Neural cell (in vitro differentiated cells): ENCODE data around the gene POLN. TPM values are rescaled to one million over a fixed set of nuclear protein-coding genes. Genes with fewer than 3 reads are reported as not detected.

Experiments used
- H2AFZ ChIP-seq: fragments of 200-600, 300-800 bp; sonication (generic), shearing (Covaris generic); 2 replicates; pipeline ENCODE4 v1.6.0; 2014; ENCODE audit warnings: low read depth, mild to moderate bottlenecking, antibody characterized with exemption, low read length, moderate library complexity
- H3F3A ChIP-seq: fragments of 200-600 bp; shearing (Covaris generic); 2 replicates; pipeline ENCODE4 v1.6.1; 2016; ENCODE audit warnings: mild to moderate bottlenecking, moderate library complexity, mixed read lengths, antibody characterized with exemption, low read length; ENCODE audit not compliant: insufficient read depth, poor library complexity, severe bottlenecking
- H3K27ac ChIP-seq: fragments of 200-600, 300-800 bp; sonication (generic), shearing (Covaris generic); 2 replicates; pipeline ENCODE4 v1.5.1; 2014; ENCODE audit warnings: mild to moderate bottlenecking, low read length, moderate library complexity
- H3K27me3 ChIP-seq: fragments of 300-800, 200-600 bp; sonication (generic), shearing (Covaris generic); 2 replicates; pipeline ENCODE4 v1.6.0; 2014; ENCODE audit warnings: mild to moderate bottlenecking, low read depth, low read length, moderate library complexity; ENCODE audit not compliant: insufficient read depth
- H3K36me3 ChIP-seq: fragments of 300-800, 200-600 bp; sonication (generic), shearing (Covaris generic); 2 replicates; pipeline ENCODE4 v1.5.1; 2014; ENCODE audit warnings: mild to moderate bottlenecking, antibody characterized with exemption, low read length, moderate library complexity; ENCODE audit not compliant: insufficient read depth
- H3K4me2 ChIP-seq: fragments of 300-800, 200-600 bp; sonication (generic), shearing (Covaris generic); 2 replicates; pipeline ENCODE4 v1.6.0; 2014; ENCODE audit warnings: mild to moderate bottlenecking, low read length
- H3K4me3 ChIP-seq: fragments of 300-800, 200-600 bp; sonication (generic), shearing (Covaris generic); 2 replicates; pipeline ENCODE4 v1.5.1; 2014; ENCODE audit warnings: mild to moderate bottlenecking, low read length, moderate library complexity
- H3K79me2 ChIP-seq: fragments of 200-600 bp; shearing (Covaris generic); replicated peaks from 2 replicates; pipeline ENCODE4 v1.6.0; 2014; ENCODE audit warnings: mild to moderate bottlenecking, low read length, moderate library complexity; ENCODE audit not compliant: insufficient read depth
- H3K9ac ChIP-seq: fragments of 300-800, 200-600 bp; sonication (generic), shearing (Covaris generic); 2 replicates; pipeline ENCODE4 v1.6.1; 2016; ENCODE audit warnings: mild to moderate bottlenecking, low read length, mixed read lengths
- H3K9me2 ChIP-seq: fragments of 200-600 bp; shearing (Covaris generic); 2 replicates; pipeline ENCODE4 v1.6.1; 2016; ENCODE audit warnings: mild to moderate bottlenecking, low read length, mixed read lengths; ENCODE audit not compliant: insufficient read depth
- H3K9me3 ChIP-seq: fragments of 200-600, 300-800 bp; sonication (generic), shearing (Covaris generic); 2 replicates; pipeline ENCODE4 v1.6.1; 2016; ENCODE audit warnings: mild to moderate bottlenecking, mixed run types, low read length, moderate library complexity, mixed read lengths
- H4K20me1 ChIP-seq: fragments of 200-600 bp; shearing (Covaris generic); 2 replicates; pipeline ENCODE4 v1.6.1; 2016; ENCODE audit warnings: mild to moderate bottlenecking, mixed run types; ENCODE audit not compliant: insufficient read depth
- EP300 ChIP-seq: fragments of 450-650 bp; conservative IDR thresholded peaks from 2 replicates; pipeline ENCODE4 v1.6.1; 2014; ENCODE audit warnings: antibody characterized with exemption, mild to moderate bottlenecking, moderate library complexity; ENCODE audit not compliant: poor library complexity, severe bottlenecking
- EZH2 ChIP-seq: fragments of 200-600, 300-800 bp; shearing (Covaris generic), sonication (generic); IDR thresholded peaks from 2 replicates; pipeline ENCODE4 v1.6.1; 2014; ENCODE audit warnings: antibody characterized with exemption, low read length, borderline replicate concordance, mild to moderate bottlenecking; ENCODE audit not compliant: insufficient read depth, poor library complexity, severe bottlenecking
- MXI1 ChIP-seq: fragments of 450-650 bp; conservative IDR thresholded peaks from 2 replicates; pipeline ENCODE4 v1.6.1; 2014; ENCODE audit warnings: antibody characterized with exemption, mild to moderate bottlenecking; ENCODE audit not compliant: poor library complexity, severe bottlenecking
- POLR2AphosphoS5 ChIP-seq: IDR thresholded peaks from 2 replicates; pipeline ENCODE4 v1.6.1; 2012
- RAD21 ChIP-seq: fragments of 450-650 bp; conservative IDR thresholded peaks from 2 replicates; pipeline ENCODE4 v1.6.1; 2014; ENCODE audit warnings: antibody characterized with exemption, mild to moderate bottlenecking, moderate library complexity
- SMC3 ChIP-seq: fragments of 450-650 bp; conservative IDR thresholded peaks from 2 replicates; pipeline ENCODE4 v1.6.1; 2014; ENCODE audit warnings: antibody characterized with exemption, mild to moderate bottlenecking, moderate library complexity; ENCODE audit not compliant: poor library complexity
- TAF1 ChIP-seq: IDR thresholded peaks from 2 replicates; pipeline ENCODE4 v1.6.1; 2012; ENCODE audit warnings: low read depth
- polyA plus RNA-seq: library from polyadenylated mRNA; depleted of rRNA; stranded (reverse); fragments of >200 nt; gene quantifications from 2 replicates; pipeline ENCODE4 v1.2.3, GENCODE V29; 2014
- TF ChIP-seq, protein P1 (sequence below): fragments of 450-650 bp; IDR thresholded peaks from 2 replicates; pipeline ENCODE4 v1.5.1; 2014; ENCODE audit warnings: antibody characterized with exemption, mild to moderate bottlenecking, moderate library complexity; ENCODE audit not compliant: poor library complexity, severe bottlenecking
- TF ChIP-seq, protein P2 (sequence below): IDR thresholded peaks from 2 replicates; pipeline ENCODE4 v1.6.1; 2012; ENCODE audit warnings: borderline replicate concordance

Gene POLN
- polyA plus RNA-seq, 1 donor from 2014 or later: 1.1 TPM

DNA sequence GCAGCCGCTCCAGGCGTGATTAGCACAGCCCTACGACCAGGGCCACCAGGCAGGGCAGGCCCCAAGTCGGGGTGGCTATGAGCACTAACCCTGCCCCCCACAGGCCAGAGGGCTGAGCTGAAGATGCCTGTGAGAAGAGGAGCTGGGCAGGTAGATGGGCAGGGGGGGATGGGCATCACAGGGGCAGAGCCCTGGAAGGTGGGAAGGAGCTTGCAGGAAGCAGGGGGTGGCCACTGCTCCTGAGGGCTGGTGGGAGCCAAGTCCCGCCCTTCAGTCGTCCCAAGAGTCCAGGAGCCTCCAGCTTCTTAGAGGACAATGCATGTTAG is 27.2 kb upstream of the POLN start:
- Histone ChIP-seq H3K4me3 (no peak overlapping the region), H3K36me3 (no peaks in the 10 kb centered on the region), H3K9me3 (no peaks in the 10 kb centered on the region), H2AFZ (no peak overlapping the region), H3K27me3 (no peaks in the 10 kb centered on the region), H3K9me2 (no peaks in the 10 kb centered on the region), H3K4me2 (no peak overlapping the region), H4K20me1 (no peaks in the 10 kb centered on the region), H3F3A (no peaks in the 10 kb centered on the region), H3K27ac (no peak overlapping the region), H3K9ac (no peak overlapping the region), H3K79me2 (no peaks in the 10 kb centered on the region)
- TF ChIP-seq SMC3 (no peak), EP300 (no peak), RAD21 (no peak), MXI1 (no peak), POLR2AphosphoS5 (no peak), TAF1 (no peak), EZH2 (no peak)
- TF ChIP-seq, protein P1, sequence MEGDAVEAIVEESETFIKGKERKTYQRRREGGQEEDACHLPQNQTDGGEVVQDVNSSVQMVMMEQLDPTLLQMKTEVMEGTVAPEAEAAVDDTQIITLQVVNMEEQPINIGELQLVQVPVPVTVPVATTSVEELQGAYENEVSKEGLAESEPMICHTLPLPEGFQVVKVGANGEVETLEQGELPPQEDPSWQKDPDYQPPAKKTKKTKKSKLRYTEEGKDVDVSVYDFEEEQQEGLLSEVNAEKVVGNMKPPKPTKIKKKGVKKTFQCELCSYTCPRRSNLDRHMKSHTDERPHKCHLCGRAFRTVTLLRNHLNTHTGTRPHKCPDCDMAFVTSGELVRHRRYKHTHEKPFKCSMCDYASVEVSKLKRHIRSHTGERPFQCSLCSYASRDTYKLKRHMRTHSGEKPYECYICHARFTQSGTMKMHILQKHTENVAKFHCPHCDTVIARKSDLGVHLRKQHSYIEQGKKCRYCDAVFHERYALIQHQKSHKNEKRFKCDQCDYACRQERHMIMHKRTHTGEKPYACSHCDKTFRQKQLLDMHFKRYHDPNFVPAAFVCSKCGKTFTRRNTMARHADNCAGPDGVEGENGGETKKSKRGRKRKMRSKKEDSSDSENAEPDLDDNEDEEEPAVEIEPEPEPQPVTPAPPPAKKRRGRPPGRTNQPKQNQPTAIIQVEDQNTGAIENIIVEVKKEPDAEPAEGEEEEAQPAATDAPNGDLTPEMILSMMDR: no peak
- TF ChIP-seq, protein P2, sequence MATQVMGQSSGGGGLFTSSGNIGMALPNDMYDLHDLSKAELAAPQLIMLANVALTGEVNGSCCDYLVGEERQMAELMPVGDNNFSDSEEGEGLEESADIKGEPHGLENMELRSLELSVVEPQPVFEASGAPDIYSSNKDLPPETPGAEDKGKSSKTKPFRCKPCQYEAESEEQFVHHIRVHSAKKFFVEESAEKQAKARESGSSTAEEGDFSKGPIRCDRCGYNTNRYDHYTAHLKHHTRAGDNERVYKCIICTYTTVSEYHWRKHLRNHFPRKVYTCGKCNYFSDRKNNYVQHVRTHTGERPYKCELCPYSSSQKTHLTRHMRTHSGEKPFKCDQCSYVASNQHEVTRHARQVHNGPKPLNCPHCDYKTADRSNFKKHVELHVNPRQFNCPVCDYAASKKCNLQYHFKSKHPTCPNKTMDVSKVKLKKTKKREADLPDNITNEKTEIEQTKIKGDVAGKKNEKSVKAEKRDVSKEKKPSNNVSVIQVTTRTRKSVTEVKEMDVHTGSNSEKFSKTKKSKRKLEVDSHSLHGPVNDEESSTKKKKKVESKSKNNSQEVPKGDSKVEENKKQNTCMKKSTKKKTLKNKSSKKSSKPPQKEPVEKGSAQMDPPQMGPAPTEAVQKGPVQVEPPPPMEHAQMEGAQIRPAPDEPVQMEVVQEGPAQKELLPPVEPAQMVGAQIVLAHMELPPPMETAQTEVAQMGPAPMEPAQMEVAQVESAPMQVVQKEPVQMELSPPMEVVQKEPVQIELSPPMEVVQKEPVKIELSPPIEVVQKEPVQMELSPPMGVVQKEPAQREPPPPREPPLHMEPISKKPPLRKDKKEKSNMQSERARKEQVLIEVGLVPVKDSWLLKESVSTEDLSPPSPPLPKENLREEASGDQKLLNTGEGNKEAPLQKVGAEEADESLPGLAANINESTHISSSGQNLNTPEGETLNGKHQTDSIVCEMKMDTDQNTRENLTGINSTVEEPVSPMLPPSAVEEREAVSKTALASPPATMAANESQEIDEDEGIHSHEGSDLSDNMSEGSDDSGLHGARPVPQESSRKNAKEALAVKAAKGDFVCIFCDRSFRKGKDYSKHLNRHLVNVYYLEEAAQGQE: no peak

DNA sequence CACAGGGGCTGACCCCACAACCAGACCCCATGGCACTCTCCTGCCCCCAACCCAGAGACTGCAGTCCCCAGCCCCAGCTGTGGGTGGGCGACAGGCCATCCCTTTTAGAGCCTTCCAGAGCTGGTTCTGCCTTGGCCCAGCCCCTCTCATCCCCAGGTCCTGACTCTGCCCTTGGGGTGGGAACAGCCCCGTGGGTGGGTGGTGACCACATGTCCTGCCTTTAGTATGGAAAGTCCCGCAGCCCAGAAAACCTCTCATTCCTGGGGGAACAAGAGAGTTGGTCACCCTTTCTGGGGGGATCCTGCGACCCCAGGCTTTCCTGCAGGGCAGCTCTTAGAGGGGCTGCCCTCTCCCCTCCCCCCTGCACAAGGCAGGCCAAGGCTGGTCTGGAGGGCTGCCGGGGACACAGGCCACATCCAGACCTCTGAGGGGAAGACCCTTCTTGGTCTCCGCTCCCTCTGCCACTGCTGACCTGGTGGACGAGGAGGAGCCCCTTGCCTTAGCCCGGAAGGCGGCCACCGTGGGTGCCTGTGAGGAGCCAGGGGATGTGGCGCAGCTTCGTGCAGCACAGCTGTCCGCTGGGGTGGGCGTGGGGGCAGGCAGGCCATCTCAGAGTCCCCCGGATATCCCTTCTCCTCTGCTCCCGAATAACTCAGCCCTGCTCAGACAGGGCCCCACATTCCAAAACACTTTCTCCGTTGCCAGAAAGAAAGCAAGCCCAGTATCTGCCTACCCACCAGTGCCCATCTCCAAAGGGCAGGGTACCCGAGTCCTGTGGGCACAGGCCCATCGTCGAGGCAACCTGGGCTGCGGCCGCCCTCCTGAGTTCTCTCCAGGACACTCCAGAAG is 26.7 kb upstream of the POLN start:
- Histone ChIP-seq H3K9ac (no peak overlapping the region), H3K27ac (no peak overlapping the region), H3K4me2 (no peak overlapping the region), H3K9me2 (no peaks in the 10 kb centered on the region), H3K27me3 (no peaks in the 10 kb centered on the region), H2AFZ (no peak overlapping the region), H3K79me2 (no peaks in the 10 kb centered on the region), H3K36me3 (no peaks in the 10 kb centered on the region), H3K4me3 (no peak overlapping the region), H4K20me1 (no peaks in the 10 kb centered on the region), H3F3A (no peaks in the 10 kb centered on the region), H3K9me3 (no peaks in the 10 kb centered on the region)
- TF ChIP-seq TAF1 (no peak), SMC3 (no peak), POLR2AphosphoS5 (no peak), EP300 (no peak), EZH2 (no peak), RAD21 (no peak)
- TF ChIP-seq, protein P1: no peak
- TF ChIP-seq, protein P2: no peak
